T follicular helper cell (primary cell): ENCODE measurements around the gene MRPL50.
"Not testable (repeated sequence)": the region's sequence is repeated elsewhere in the genome, so short reads cannot be mapped to it uniquely, and the experiment has no call there.

ENCODE experiments used
- DNase-seq: peaks from one replicate; pipeline ENCODE4 v3.0.0-alpha.2; 2020; ENCODE audit warnings: low read depth

The MRPL50 gene

GRCh38 chr9:101417977-101418376 lies 19.6 kb upstream of the MRPL50 start:
- DNase-seq, result no peak

GRCh38 chr9:101417389-101417788 lies 19.0 kb upstream of the MRPL50 start:
- no peak for DNase-seq

DNA sequence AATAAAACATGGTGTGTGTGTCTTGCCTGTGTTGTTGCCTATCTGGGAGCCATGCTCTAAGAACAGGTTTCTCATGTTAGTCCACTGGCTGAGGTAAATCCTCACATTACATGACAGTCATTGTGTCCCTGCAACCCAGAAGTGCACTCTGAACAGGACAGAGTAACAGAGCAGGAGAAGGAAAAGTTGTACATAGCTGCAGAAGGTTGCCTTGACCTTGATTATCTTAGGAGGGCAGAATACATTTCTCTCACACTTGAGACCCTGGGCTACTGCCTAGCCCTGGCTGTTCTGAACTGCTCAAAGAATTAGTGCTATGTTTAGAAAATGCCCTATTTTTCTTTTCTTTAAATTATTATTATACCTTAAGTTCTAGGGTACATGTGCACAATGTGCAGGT lies 17.2 kb upstream of the MRPL50 start:
- DNase-seq, result no peak

DNA sequence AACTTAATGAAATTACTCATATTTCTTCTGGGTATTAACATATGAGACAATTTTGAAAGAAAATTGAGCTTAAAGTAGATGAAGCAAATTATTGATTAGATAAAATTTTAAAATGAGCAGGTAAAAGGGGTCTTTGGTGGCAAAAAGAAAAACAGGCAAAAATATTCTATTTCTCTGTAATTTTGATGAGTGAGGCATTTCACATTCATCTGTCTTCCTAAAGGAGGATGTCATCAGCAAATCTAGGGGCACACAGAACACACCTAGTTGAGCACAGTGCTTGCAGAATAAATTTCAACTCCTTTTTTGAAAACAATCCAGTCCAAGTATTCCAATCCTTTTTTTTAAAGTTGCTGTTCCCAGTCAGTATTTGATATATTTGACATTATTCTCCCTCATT lies 16.4 kb upstream of the MRPL50 start:
- DNase-seq, result no peak

- no peak for DNase-seq
Measured at GRCh38 chr9:101409079-101409477, 10.7 kb upstream of the MRPL50 start.

DNA sequence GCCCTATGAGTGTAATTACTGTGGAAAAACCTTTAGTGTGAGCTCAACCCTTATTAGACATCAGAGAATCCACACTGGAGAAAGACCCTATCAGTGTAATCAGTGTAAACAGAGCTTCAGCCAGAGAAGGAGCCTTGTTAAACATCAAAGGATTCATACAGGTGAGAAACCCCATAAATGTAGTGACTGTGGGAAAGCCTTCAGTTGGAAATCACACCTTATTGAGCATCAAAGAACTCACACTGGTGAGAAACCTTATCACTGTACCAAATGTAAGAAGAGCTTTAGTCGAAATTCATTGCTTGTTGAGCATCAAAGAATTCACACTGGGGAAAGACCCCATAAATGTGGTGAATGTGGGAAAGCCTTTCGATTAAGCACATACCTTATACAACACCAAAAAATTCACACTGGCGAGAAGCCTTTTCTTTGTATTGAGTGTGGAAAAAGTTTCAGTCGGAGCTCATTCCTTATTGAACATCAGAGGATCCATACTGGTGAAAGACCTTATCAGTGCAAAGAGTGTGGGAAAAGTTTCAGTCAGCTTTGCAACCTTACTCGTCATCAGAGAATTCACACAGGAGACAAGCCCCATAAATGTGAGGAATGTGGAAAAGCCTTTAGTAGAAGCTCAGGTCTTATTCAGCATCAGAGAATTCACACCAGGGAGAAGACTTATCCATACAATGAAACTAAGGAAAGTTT lies 10.1 kb upstream of the MRPL50 start:
- DNase-seq, result no peak

- DNase-seq, result no peak
Measured at GRCh38 chr9:101403516-101404285, 5.3 kb upstream of the MRPL50 start.

DNA sequence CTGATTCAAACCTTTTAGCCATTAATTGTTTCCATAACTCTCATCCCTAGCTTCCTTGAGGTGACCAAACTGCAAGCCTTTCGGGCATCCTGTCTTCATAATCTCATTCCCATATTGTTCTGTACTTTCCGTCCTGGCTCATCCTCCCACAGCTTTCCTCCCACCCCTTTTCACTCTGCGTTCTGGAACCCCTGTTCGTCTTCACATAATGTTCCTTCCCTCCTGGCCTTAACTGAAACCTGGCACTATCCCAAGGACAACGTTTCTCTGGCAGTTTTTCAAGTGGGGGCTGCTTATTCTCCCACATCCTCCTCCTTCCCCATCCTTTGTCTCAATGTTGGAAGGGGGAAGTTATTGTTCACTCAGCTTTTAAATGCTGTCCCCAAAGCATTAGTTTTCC lies 1.7 kb upstream of the MRPL50 start:
- no peak for DNase-seq

- no peak for DNase-seq
Measured at GRCh38 chr9:101399643-101399970, 1.2 kb upstream of the MRPL50 start.

- no peak for DNase-seq
Measured at GRCh38 chr9:101398930-101399642, 668 bp upstream of the MRPL50 start.

- DNase-seq, result no peak
Measured at GRCh38 chr9:101397746-101398067, 711 bp downstream of the MRPL50 start.

GRCh38 chr9:101394687-101395086 lies 3.7 kb downstream of the MRPL50 start:
- no peak for DNase-seq

DNA sequence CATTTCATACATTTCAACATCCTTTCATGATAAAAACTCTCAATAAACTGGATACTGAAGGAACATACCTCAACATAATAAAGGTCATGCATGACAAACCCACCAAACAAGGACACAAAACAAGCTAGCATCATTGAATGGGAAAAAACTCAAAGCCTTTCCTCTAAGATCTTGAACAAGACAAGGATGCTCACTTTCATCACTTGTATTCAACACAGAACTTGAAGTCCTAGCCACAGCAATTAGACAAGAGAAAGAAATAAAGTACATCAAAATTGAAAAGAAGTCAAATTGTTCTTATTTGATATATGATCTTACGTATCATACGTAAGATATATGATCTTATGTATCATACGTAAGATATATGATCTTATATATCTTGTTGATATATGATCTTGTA lies 5.3 kb downstream of the MRPL50 start:
- no peak for DNase-seq

- DNase-seq, result no peak
Measured at GRCh38 chr9:101388507-101388993, 9.9 kb downstream of the MRPL50 start.

DNA sequence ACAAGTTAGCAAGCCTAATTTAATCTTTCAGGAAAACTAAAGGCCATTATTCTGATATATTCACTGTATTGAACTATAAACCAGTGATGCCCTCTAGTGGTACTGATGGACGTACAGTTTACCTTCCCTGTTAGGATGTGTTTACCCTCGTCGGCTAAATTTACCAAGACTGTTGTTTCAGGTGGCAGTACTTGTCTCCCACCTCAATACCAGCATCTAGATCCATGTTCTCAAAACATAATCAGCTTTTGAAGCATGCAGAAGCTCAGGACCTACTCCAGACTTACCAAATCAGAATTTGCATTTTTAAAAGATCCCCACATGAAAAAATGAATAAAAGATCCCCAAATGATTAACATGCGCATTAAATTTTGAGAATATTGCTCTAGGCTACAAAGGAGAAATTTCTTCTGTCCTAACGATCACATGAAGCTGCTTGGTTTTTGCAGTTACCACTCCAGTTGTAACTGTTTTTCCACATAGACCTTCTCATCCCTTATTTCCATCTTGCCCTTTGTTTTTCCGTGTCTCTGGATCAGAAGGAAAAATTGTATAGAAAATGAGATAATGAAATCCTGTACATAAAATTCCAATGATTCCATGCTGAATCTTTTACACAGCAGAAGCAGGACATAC lies 10.4 kb downstream of the MRPL50 start:
- no peak for DNase-seq

- not testable (repeated sequence) for DNase-seq
Measured at GRCh38 chr9:101384873-101385536, 13.4 kb downstream of the MRPL50 start, which contains the start of gene BAAT. Gene BAAT, minus strand, starts transcription at chr9:101385006. Its CDS starts 13,602 bp downstream, at chr9:101371404.

- no peak for DNase-seq
Measured at GRCh38 chr9:101383361-101383760, 15.1 kb downstream of the MRPL50 start.

- DNase-seq, result no peak
Measured at GRCh38 chr9:101381833-101382342, 16.5 kb downstream of the MRPL50 start.

DNA sequence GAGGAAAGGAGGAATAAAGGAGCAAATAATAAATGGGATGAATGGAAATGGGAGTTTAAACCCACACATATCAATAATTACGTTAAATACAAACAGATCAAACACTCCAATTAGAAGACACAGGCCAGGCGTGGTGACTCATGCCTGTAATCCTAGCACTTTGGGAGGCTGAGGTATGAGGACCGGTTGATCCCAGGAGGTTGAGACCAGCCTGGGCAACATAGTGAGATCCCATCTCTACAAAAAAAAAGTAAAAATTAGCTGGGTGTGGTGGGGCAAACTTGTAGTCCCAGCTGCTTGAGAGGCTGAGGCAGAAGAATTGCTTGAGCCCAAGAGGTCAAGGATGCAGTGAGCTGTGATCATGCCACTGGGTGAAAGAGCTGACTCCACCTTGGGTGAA lies 17.3 kb downstream of the MRPL50 start:
- no peak for DNase-seq

DNA sequence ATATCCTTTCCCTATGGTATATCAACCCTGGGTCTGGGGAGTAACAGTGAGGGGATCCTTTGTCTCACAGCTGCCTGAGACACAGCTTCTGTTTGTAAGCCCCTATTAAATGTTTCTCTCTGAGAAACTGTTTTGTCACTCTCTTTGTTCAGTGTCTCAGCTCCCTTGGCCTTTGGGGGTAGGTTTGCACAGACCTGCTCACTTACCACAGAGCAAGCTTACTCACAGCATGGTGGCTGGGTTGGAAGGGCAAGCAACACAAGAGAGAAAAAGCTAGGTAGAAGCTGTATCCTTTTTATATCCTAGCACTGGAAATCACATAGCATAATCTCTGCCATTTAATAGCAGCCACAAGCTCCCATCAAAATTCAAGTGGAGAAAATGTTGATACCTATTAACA lies 18.1 kb downstream of the MRPL50 start:
- no peak for DNase-seq

DNA sequence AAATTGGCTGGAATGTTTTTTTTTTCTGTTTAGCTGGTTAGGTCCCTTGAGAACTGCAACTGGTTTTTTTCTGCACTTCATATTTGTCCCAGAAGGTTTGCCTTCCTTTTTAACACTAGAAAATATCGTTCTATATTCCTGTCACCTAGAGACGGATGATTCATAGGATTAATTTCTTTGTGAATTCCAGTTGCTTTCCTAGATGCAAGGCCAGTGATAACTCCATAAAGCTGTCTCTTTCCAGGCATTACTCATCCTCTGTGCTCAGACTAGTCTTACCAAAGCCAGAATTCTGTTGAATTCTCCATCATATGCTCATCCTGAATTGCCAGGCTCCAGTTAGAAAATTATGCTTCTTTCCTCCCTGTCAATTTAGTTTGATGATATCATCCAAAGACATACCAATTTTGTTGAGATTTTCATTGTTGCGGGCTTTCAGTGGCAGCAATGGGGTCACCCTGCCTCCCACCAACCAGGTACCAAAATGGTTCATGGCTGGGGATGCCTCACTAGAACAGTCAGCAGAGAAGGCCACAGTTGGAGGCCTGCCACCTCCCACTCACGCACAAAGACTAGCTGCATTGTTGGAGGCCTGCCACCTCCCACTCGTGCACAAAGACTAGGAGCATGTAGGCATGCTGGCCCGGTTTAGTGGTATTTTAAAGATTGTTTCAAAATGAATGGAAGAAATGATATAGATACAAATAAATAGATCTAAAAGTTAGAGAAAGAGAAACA lies 22.1 kb downstream of the MRPL50 start:
- DNase-seq, result no peak
